ENCODE results near the gene MICAL3. TPM values are rescaled to one million over a fixed set of nuclear protein-coding genes. Genes with fewer than 3 reads are reported as not detected.

MICAL3 gene
- total RNA-seq, 1 experiment from 2014 or later = 23.7 TPM

GRCh38 chr22:17922925-17923903, 101.1 kb downstream of the MICAL3 start:
- ChIA-PET POLR2A (ENCODE audit: unreplicated experiment) (interaction anchor here (0.6 kb wide), 1 partner anchor 105 kb away, joined by 3 read pairs; no protein-coding TSS in a partner anchor), CTCF (interaction anchor here (0.6 kb wide), 1 partner anchor 26 kb away, joined by 3 read pairs; no protein-coding TSS in a partner anchor)
- DNase-seq = peak; percentile 58
- H3K27ac ChIP-seq (ENCODE audit: low read length) = peak overlapping the region; percentile 65
- BruUV-seq (replicated peaks) = no TSS peak
- peaks cover 37% of the 10 kb centered on the region; the same call in 1 of the 2 replicates for H4K20me1 ChIP-seq (ENCODE audit: low read length)
- H3K27me3 ChIP-seq (ENCODE audit: low read length) = no peaks in the 10 kb centered on the region
- H3F3A ChIP-seq (ENCODE audit: low read length, unreplicated experiment) = no peaks in the 10 kb centered on the region
- no peak for TF ChIP-seq EZH2phosphoT487 (IDR thresholded peaks at IDR 0.05; ENCODE audit: borderline replicate concordance, low read length)
- no peak for TF ChIP-seq CTCF (conservative IDR thresholded peaks at IDR 0.05; ENCODE audit: low read depth, low read length)
- TF ChIP-seq EZH2 (IDR thresholded peaks at IDR 0.05; ENCODE audit: low read length, unreplicated experiment) = no peak
- peaks cover 52% of the 10 kb centered on the region for H3K4me1 ChIP-seq (ENCODE audit: insufficient read depth, low read length)
- H2AFZ ChIP-seq (ENCODE audit: low read length) = no peak overlapping the region
- H3K9me3 ChIP-seq (ENCODE audit: low read length) = no peaks in the 10 kb centered on the region
- intact Hi-C loops (cut with micrococcal nuclease) = no loop called here
- peak; percentile 22; the same call in 1 of the 2 replicates for ATAC-seq
- H3K4me3 ChIP-seq (ENCODE audit: low read length) = no peak overlapping the region; the same call in 1 of the 2 replicates
- H3K9me2 ChIP-seq (replicated peaks; ENCODE audit: low read length) = no peaks in the 10 kb centered on the region
- H3K4me2 ChIP-seq (ENCODE audit: low read length) = peak overlapping the region; percentile 70
- H3K79me2 ChIP-seq (ENCODE audit: low read length) = peaks cover 98% of the 10 kb centered on the region
- H3K9ac ChIP-seq (ENCODE audit: low read length) = no peak overlapping the region
- no peaks in the 10 kb centered on the region for H3K36me3 ChIP-seq (ENCODE audit: low read depth, low read length)

GRCh38 chr22:17921871-17922821, 102.2 kb downstream of the MICAL3 start:
- no peak overlapping the region for H3K4me3 ChIP-seq (ENCODE audit: low read length)
- no peaks in the 10 kb centered on the region for H3K9me3 ChIP-seq (ENCODE audit: low read length)
- intact Hi-C loops (cut with micrococcal nuclease) = no loop called here
- no peak overlapping the region for H2AFZ ChIP-seq (ENCODE audit: low read length)
- H3K27me3 ChIP-seq (ENCODE audit: low read length) = no peaks in the 10 kb centered on the region
- no peaks in the 10 kb centered on the region for H3K36me3 ChIP-seq (ENCODE audit: low read depth, low read length)
- no TSS peak for BruUV-seq (replicated peaks)
- peaks cover 37% of the 10 kb centered on the region; the same call in 1 of the 2 replicates for H4K20me1 ChIP-seq (ENCODE audit: low read length)
- H3K4me2 ChIP-seq (ENCODE audit: low read length) = peak overlapping the region; percentile 70
- TF ChIP-seq CTCF (conservative IDR thresholded peaks at IDR 0.05; ENCODE audit: low read depth, low read length) (no peak), EZH2phosphoT487 (IDR thresholded peaks at IDR 0.05; ENCODE audit: borderline replicate concordance, low read length) (no peak)
- DNase-seq (no peak), ATAC-seq (no peak)
- ChIA-PET POLR2A (ENCODE audit: unreplicated experiment) (interaction anchor here (0.6 kb wide), 1 partner anchor 104 kb away, joined by 3 read pairs; no protein-coding TSS in a partner anchor), CTCF (interaction anchor here (0.6 kb wide), 1 partner anchor 27 kb away, joined by 3 read pairs; no protein-coding TSS in a partner anchor)
- no peak overlapping the region for H3K9ac ChIP-seq (ENCODE audit: low read length)
- no peaks in the 10 kb centered on the region for H3K9me2 ChIP-seq (replicated peaks; ENCODE audit: low read length)
- H3F3A ChIP-seq (ENCODE audit: low read length, unreplicated experiment) = no peaks in the 10 kb centered on the region
- H3K27ac ChIP-seq (ENCODE audit: low read length) = peak overlapping the region; percentile 65
- H3K79me2 ChIP-seq (ENCODE audit: low read length) = peaks cover 100% of the 10 kb centered on the region
- H3K4me1 ChIP-seq (ENCODE audit: insufficient read depth, low read length) = peaks cover 62% of the 10 kb centered on the region
